Liver (tissue), 9 donors: ENCODE measurements around the gene ZNF805. TPM values are rescaled to one million over a fixed set of nuclear protein-coding genes. Genes with fewer than 3 reads are reported as not detected.
"Not testable (repeated sequence)": the region's sequence is repeated elsewhere in the genome, so short reads cannot be mapped to it uniquely, and the experiment has no call there.

Experiments used
- DNase-seq: peaks from one replicate; pipeline ENCODE4 v3.0.0-alpha.2; 2017; ENCODE audit warnings: low spot score
- H3K27ac ChIP-seq, 2 donors: one replicate each; pipeline ENCODE4 v1.7.0; 2013; ENCODE audit warnings: inconsistent platforms in 2 of 2, low read length in 2 of 2, control low read depth in 1 of 2, low read depth in 1 of 2, mild to moderate bottlenecking in 1 of 2
- H3K27me3 ChIP-seq, 4 donors: one replicate each; pipeline versions ENCODE4 v1.6.1 to v1.7.0; 2013; ENCODE audit warnings: low read length in 3 of 4, inconsistent platforms in 1 of 4, mild to moderate bottlenecking in 1 of 4, moderate library complexity in 1 of 4; ENCODE audit not compliant: control insufficient read depth in 4 of 4, insufficient read depth in 4 of 4
- H3K36me3 ChIP-seq, 4 donors: one replicate each; pipeline versions ENCODE4 v1.6.1 to v1.7.0; 2013; ENCODE audit warnings: low read length in 3 of 4, mild to moderate bottlenecking in 3 of 4, low read depth in 1 of 4, moderate library complexity in 1 of 4; ENCODE audit not compliant: control insufficient read depth in 4 of 4, insufficient read depth in 3 of 4
- H3K4me1 ChIP-seq, 4 donors: one replicate each; pipeline versions ENCODE4 v1.6.1 to v1.7.0; 2013; ENCODE audit warnings: low read length in 3 of 4, mild to moderate bottlenecking in 3 of 4, moderate library complexity in 1 of 4; ENCODE audit not compliant: control insufficient read depth in 4 of 4, insufficient read depth in 4 of 4
- H3K4me3 ChIP-seq, 3 donors: one replicate each; pipeline versions ENCODE4 v1.6.1 to v1.7.0; 2013; ENCODE audit warnings: low read length in 3 of 3, control low read depth in 1 of 3, low read depth in 1 of 3, mild to moderate bottlenecking in 1 of 3
- H3K9ac ChIP-seq, 2 donors: one replicate each; pipeline ENCODE4 v1.7.0; 2013; ENCODE audit warnings: low read length in 2 of 2, mild to moderate bottlenecking in 2 of 2, moderate library complexity in 2 of 2, control low read depth in 1 of 2, low read depth in 1 of 2
- H3K9me3 ChIP-seq, 4 donors: one replicate each; pipeline versions ENCODE4 v1.6.1 to v1.7.0; 2013; ENCODE audit warnings: low read length in 3 of 4; ENCODE audit not compliant: control insufficient read depth in 4 of 4
- CTCF ChIP-seq: fragments of 150-350 bp; IDR thresholded peaks from 2 replicates; pipeline ENCODE4 v1.5.1; 2017; ENCODE audit warnings: improper control_type of control experiment, low read depth, low read length; ENCODE audit not compliant: missing input control
- EGR1 ChIP-seq, 2 donors: IDR thresholded peaks; 2 replicates each; pipeline ENCODE4 v1.6.1; 2016 to 2018; ENCODE audit warnings: antibody characterized with exemption in 2 of 2, low read depth in 2 of 2
- FOXA1 ChIP-seq: IDR thresholded peaks from 2 replicates; pipeline ENCODE4 v1.6.1; 2016; ENCODE audit warnings: antibody characterized with exemption
- FOXA2 ChIP-seq: IDR thresholded peaks from 2 replicates; pipeline ENCODE4 v1.6.1; 2016; ENCODE audit warnings: antibody characterized with exemption
- GABPA ChIP-seq, 2 donors: IDR thresholded peaks in 1 of 2; conservative IDR thresholded peaks in 1 of 2; 2 replicates each; pipeline ENCODE4 v1.6.1; 2016; ENCODE audit warnings: antibody characterized with exemption in 2 of 2, mild to moderate bottlenecking in 1 of 2, moderate library complexity in 1 of 2
- HNF4A ChIP-seq, 2 donors: conservative IDR thresholded peaks; 2 replicates each; pipeline ENCODE4 v1.6.1; 2016; ENCODE audit warnings: antibody characterized with exemption in 2 of 2, mild to moderate bottlenecking in 2 of 2
- HNF4G ChIP-seq: IDR thresholded peaks from 2 replicates; pipeline ENCODE4 v1.6.1; 2016; ENCODE audit warnings: antibody characterized with exemption
- MAX ChIP-seq: IDR thresholded peaks from 2 replicates; pipeline ENCODE4 v1.6.1; 2016; ENCODE audit warnings: antibody characterized with exemption
- NR2F2 ChIP-seq: IDR thresholded peaks from 2 replicates; pipeline ENCODE4 v1.6.1; 2016; ENCODE audit warnings: antibody characterized with exemption
- RAD21 ChIP-seq, 2 donors: IDR thresholded peaks; 2 replicates each; pipeline ENCODE4 v1.6.1; 2016; ENCODE audit warnings: antibody characterized with exemption in 2 of 2, mild to moderate bottlenecking in 2 of 2
- SP1 ChIP-seq: IDR thresholded peaks from 2 replicates; pipeline ENCODE4 v1.6.1; 2018; ENCODE audit warnings: antibody characterized with exemption, mild to moderate bottlenecking
- TAF1 ChIP-seq: conservative IDR thresholded peaks from 2 replicates; pipeline ENCODE4 v1.6.1; 2016; ENCODE audit warnings: antibody characterized with exemption, mild to moderate bottlenecking
- YY1 ChIP-seq: IDR thresholded peaks from 2 replicates; pipeline ENCODE4 v1.6.1; 2016; ENCODE audit warnings: antibody characterized with exemption, mild to moderate bottlenecking
- ZBTB33 ChIP-seq: IDR thresholded peaks from 2 replicates; pipeline ENCODE4 v1.6.1; 2016; ENCODE audit warnings: antibody characterized with exemption
- WGBS: extraction: QIAGEN DNeasy Blood & Tissue Kit; methylation state at CpG from one replicate; pipeline ENCODE4 v1.1.7; 2013; 5-methylcytosine and 5-hydroxymethylcytosine counted together
- polyA plus RNA-seq, 2 donors: library from polyadenylated mRNA; stranded (reverse) in 1 of 2; unstranded in 1 of 2; fragments of 200-250 nt in 1 of 2; fragments of >200 nt in 1 of 2; fragmentation: Nextera tagmentation in 1 of 2; extraction: Ambion mirVana in 1 of 2; gene quantifications; one replicate each; pipeline versions ENCODE4 v1.2.1 to v1.2.3, GENCODE V29; 2013 to 2015
- total RNA-seq, 2 donors: library from RNA; depleted of rRNA; stranded (reverse); fragments of >200 nt; gene quantifications; one replicate each; pipeline ENCODE4 v1.2.3, GENCODE V29; 2014
- TF ChIP-seq, protein P1 (sequence below): IDR thresholded peaks from 2 replicates; pipeline ENCODE4 v1.6.1; 2016; ENCODE audit warnings: antibody characterized with exemption
- TF ChIP-seq, protein P2 (sequence below): IDR thresholded peaks from 2 replicates; pipeline ENCODE4 v1.6.1; 2016; ENCODE audit warnings: antibody characterized with exemption, mild to moderate bottlenecking
- donor health status: healthy.
- donor health status: healthy.
- donor health status: healthy.
- donor health status: healthy.
- donor health status: healthy.

Gene ZNF805
- total and polyA plus RNA-seq, 4 donors, result 0.75 to 13.9 (median 7.1) TPM

- 93% methylated on average over 1 of the region's 1 CpG for WGBS
- Histone ChIP-seq H3K9ac (no peak overlapping the region), H3K9me3 (peaks cover 0 to 21% (median 12%) of the 10 kb centered on the region in 4 donors), H3K36me3 (peaks cover 14 to 90% (median 74%) of the 10 kb centered on the region in 4 donors), H3K27me3 (no peaks in the 10 kb centered on the region), H3K4me3 (peak overlapping the region in 1 of 3 donors; percentile 28), H3K27ac (no peak overlapping the region), H3K4me1 (no peaks in the 10 kb centered on the region)
- TF ChIP-seq, protein P1, sequence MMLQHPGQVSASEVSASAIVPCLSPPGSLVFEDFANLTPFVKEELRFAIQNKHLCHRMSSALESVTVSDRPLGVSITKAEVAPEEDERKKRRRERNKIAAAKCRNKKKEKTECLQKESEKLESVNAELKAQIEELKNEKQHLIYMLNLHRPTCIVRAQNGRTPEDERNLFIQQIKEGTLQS, result no peak
- TF ChIP-seq, protein P2, sequence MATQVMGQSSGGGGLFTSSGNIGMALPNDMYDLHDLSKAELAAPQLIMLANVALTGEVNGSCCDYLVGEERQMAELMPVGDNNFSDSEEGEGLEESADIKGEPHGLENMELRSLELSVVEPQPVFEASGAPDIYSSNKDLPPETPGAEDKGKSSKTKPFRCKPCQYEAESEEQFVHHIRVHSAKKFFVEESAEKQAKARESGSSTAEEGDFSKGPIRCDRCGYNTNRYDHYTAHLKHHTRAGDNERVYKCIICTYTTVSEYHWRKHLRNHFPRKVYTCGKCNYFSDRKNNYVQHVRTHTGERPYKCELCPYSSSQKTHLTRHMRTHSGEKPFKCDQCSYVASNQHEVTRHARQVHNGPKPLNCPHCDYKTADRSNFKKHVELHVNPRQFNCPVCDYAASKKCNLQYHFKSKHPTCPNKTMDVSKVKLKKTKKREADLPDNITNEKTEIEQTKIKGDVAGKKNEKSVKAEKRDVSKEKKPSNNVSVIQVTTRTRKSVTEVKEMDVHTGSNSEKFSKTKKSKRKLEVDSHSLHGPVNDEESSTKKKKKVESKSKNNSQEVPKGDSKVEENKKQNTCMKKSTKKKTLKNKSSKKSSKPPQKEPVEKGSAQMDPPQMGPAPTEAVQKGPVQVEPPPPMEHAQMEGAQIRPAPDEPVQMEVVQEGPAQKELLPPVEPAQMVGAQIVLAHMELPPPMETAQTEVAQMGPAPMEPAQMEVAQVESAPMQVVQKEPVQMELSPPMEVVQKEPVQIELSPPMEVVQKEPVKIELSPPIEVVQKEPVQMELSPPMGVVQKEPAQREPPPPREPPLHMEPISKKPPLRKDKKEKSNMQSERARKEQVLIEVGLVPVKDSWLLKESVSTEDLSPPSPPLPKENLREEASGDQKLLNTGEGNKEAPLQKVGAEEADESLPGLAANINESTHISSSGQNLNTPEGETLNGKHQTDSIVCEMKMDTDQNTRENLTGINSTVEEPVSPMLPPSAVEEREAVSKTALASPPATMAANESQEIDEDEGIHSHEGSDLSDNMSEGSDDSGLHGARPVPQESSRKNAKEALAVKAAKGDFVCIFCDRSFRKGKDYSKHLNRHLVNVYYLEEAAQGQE, result no peak
- no peak for TF ChIP-seq SP1
- no peak for TF ChIP-seq FOXA1
- no peak for TF ChIP-seq YY1
- TF ChIP-seq GABPA (IDR thresholded peaks at IDR 0.05 in 1 of 2, conservative IDR thresholded peaks at IDR 0.05 in 1 of 2), result no peak
- TF ChIP-seq CTCF, result no peak
- TF ChIP-seq FOXA2, result no peak
- no peak for TF ChIP-seq RAD21 (IDR thresholded peaks at IDR 0.05)
- no peak for TF ChIP-seq HNF4A (conservative IDR thresholded peaks at IDR 0.05)
- TF ChIP-seq EGR1 (IDR thresholded peaks at IDR 0.05; ENCODE audit: low read depth in 2 of 2), result no peak
- no peak for DNase-seq
Measured at GRCh38 chr19:57249329-57249728, 8.9 kb downstream of the ZNF805 start.

GRCh38 chr19:57253767-57254166, 13.3 kb downstream of the ZNF805 start:
- not testable (repeated sequence) for H3K9ac ChIP-seq, H3K4me1 ChIP-seq, H3K27ac ChIP-seq, DNase-seq, H3K27me3 ChIP-seq
- WGBS, result 98% methylated on average over 11 of the region's 11 CpGs
- Histone ChIP-seq H3K36me3 (peaks cover 9 to 54% (median 51%) of the 10 kb centered on the region in 4 donors), H3K9me3 (peaks cover 0 to 28% (median 13%) of the 10 kb centered on the region in 4 donors), H3K4me3 (peak overlapping the region in 1 of 3 donors; percentile 28)

- Histone ChIP-seq H3K27me3 (no peaks in the 10 kb centered on the region), H3K36me3 (peaks cover 0 to 15% (median 3%) of the 10 kb centered on the region in 4 donors), H3K4me1 (no peaks in the 10 kb centered on the region), H3K4me3 (no peak overlapping the region), H3K9ac (no peak overlapping the region), H3K9me3 (peaks cover 0 to 7% (median 2%) of the 10 kb centered on the region in 4 donors), H3K27ac (no peak overlapping the region)
- 95% methylated on average over 3 of the region's 3 CpGs for WGBS
- no peak for DNase-seq
- TF ChIP-seq YY1, result no peak
- TF ChIP-seq TAF1, result no peak
- TF ChIP-seq FOXA2, result no peak
- no peak for TF ChIP-seq HNF4G
- TF ChIP-seq GABPA (IDR thresholded peaks at IDR 0.05 in 1 of 2, conservative IDR thresholded peaks at IDR 0.05 in 1 of 2), result no peak
- TF ChIP-seq, protein P1, result no peak
- TF ChIP-seq FOXA1, result no peak
- TF ChIP-seq, protein P2, result no peak
- no peak for TF ChIP-seq MAX
- no peak for TF ChIP-seq HNF4A (conservative IDR thresholded peaks at IDR 0.05)
- TF ChIP-seq ZBTB33, result no peak
- TF ChIP-seq NR2F2, result no peak
Measured at GRCh38 chr19:57262044-57262443, 21.6 kb downstream of the ZNF805 start.
